ENCODE results near the gene REV3L. TPM values are rescaled to one million over a fixed set of nuclear protein-coding genes. Genes with fewer than 3 reads are reported as not detected.

REV3L gene
- total and polyA plus RNA-seq, 2 of the 13 experiments (the other 11 are each of a cell fraction or from before 2014, with no cell fraction given): 12.8 to 31.3 TPM

- no peak for TF ChIP-seq ZNF646 (CRISPR knock-in tag; IDR thresholded peaks at IDR 0.05)
- TF ChIP-seq STAG1 (CRISPR knock-in tag; IDR thresholded peaks at IDR 0.05): peak; percentile 92
- TF ChIP-seq RAD51 (IDR thresholded peaks at IDR 0.05; ENCODE audit: borderline replicate concordance): peak; percentile 92
- TF ChIP-seq HIVEP1 (CRISPR knock-in tag; IDR thresholded peaks at IDR 0.05): peak; percentile 85
- TF ChIP-seq HNRNPK (IDR thresholded peaks at IDR 0.05; ENCODE audit: low read depth, low read length, poor library complexity, severe bottlenecking): no peak
- TF ChIP-seq ZBTB40 (IDR thresholded peaks at IDR 0.05): peak; percentile 69
- 0 out of 2 replicates have a peak, but pooled peaks have one; percentile 60 for TF ChIP-seq ZBTB40 (CRISPR knock-in tag; IDR thresholded peaks at IDR 0.05)
- no peak for TF ChIP-seq ZNF18 (CRISPR knock-in tag; IDR thresholded peaks at IDR 0.05; ENCODE audit: insufficient replicate concordance)
- no peak for TF ChIP-seq PRPF4 (IDR thresholded peaks at IDR 0.05; ENCODE audit: low read depth, low read length, poor library complexity, severe bottlenecking)
- peak; percentile 58 for TF ChIP-seq FOXA3 (CRISPR knock-in tag; IDR thresholded peaks at IDR 0.05)
Measured at GRCh38 chr6:111259089-111259831, 223.8 kb downstream of the REV3L start (continued).

All from HepG2 (cell line).